GM12878 (cell line): ENCODE measurements around the gene SLC2A8. TPM values are rescaled to one million over a fixed set of nuclear protein-coding genes. Genes with fewer than 3 reads are reported as not detected.

Experiments
- ATAC-seq: fragments of 200-7000 bp; cut with Tn5 transposase; 3 replicates; pipeline ENCODE4 v1.9.1; 2020; ENCODE audit warnings: mild to moderate bottlenecking, moderate library complexity
- BruUV-seq: library from RNA; stranded (reverse); fragments of 400-500 nt; replicated peaks from 2 replicates; lab custom pipeline; 2021; lab: Mats Ljungman, UMichigan
- CTCF ChIA-PET: fragments of 300-600 bp; sonication (Branson Sonifier 250); formaldehyde crosslinking; extraction: SDS; loops from one replicate; lab custom pipeline; 2021; ENCODE audit warnings: inconsistent platforms; lab: Yijun Ruan, JAX
- POLR2A ChIA-PET: fragments of 350-600 bp; formaldehyde crosslinking; extraction: SDS; loops from one replicate; lab custom pipeline; 2021; ENCODE audit warnings: inconsistent platforms; lab: Charles Lee
- RAD21 ChIA-PET: fragments of 300-600 bp; sonication (Branson Sonifier 250); formaldehyde crosslinking; loops from one replicate; lab custom pipeline; 2023; ENCODE audit warnings: antibody characterized with exemption; ENCODE audit not compliant: unreplicated experiment; lab: Charles Lee
- SMC1A ChIA-PET: fragments of 300-600 bp; sonication (Branson Sonifier 250); formaldehyde crosslinking; loops from one replicate; lab custom pipeline; 2023; ENCODE audit not compliant: unreplicated experiment, uncharacterized antibody; lab: Charles Lee
- DNase-seq: peaks from one replicate; pipeline ENCODE4 v3.0.0-alpha.2; 2011; ENCODE audit warnings: low read depth, low spot score
- FAIRE-seq: peaks from 3 replicates; lab custom pipeline; 2011; peaks lifted over from hg19 to GRCh38; lab: Jason Lieb, UNC
- H2AFZ ChIP-seq: 2 replicates; pipeline ENCODE4 v1.6.0; 2011; ENCODE audit warnings: low read depth, low read length, control low read depth; ENCODE audit not compliant: control insufficient read depth
- H3K27ac ChIP-seq: 2 replicates; pipeline ENCODE4 v1.5.1; 2011; ENCODE audit warnings: control low read depth; ENCODE audit not compliant: control insufficient read depth, insufficient read depth
- H3K27me3 ChIP-seq, 2 experiments: replicated peaks in 1 of 2; 2 replicates each; pipeline versions ENCODE4 v1.6.0 to v1.6.1; 2011; ENCODE audit warnings: low read length in 1 of 2; ENCODE audit not compliant: control insufficient read depth in 2 of 2, insufficient read depth in 2 of 2
- H3K36me3 ChIP-seq, 2 experiments: 2 replicates each; pipeline ENCODE4 v1.5.1; 2011; ENCODE audit warnings: low read length in 1 of 2; ENCODE audit not compliant: control insufficient read depth in 2 of 2, insufficient read depth in 2 of 2
- H3K4me1 ChIP-seq: 2 replicates; pipeline ENCODE4 v1.6.1; 2011; ENCODE audit warnings: mild to moderate bottlenecking, low read length, moderate library complexity, mixed read lengths; ENCODE audit not compliant: control insufficient read depth, insufficient read depth
- H3K4me2 ChIP-seq: 2 replicates; pipeline ENCODE4 v1.6.0; 2011; ENCODE audit warnings: control low read depth; ENCODE audit not compliant: control insufficient read depth, insufficient read depth
- H3K4me3 ChIP-seq: fragments of 200-600 bp; sonication (generic); 2 replicates; pipeline ENCODE4 v1.5.1; 2016
- H3K79me2 ChIP-seq: 2 replicates; pipeline ENCODE4 v1.6.0; 2011; ENCODE audit warnings: low read length; ENCODE audit not compliant: control insufficient read depth, insufficient read depth
- H3K9ac ChIP-seq: 2 replicates; pipeline ENCODE4 v1.8.0; 2011; ENCODE audit warnings: low read length, control low read depth, mixed read lengths; ENCODE audit not compliant: control insufficient read depth, insufficient read depth
- H3K9me3 ChIP-seq: replicated peaks from 3 replicates; pipeline ENCODE4 v1.5.1; 2011; ENCODE audit warnings: mild to moderate bottlenecking, low read length; ENCODE audit not compliant: control insufficient read depth, insufficient read depth
- H4K20me1 ChIP-seq: 2 replicates; pipeline ENCODE4 v1.6.0; 2011; ENCODE audit not compliant: control insufficient read depth, insufficient read depth
- CBFB ChIP-seq: IDR thresholded peaks from 2 replicates; pipeline ENCODE4 v1.6.1; 2016; ENCODE audit warnings: antibody characterized with exemption, low read depth
- DPF2 ChIP-seq: fragments of 450-650 bp; IDR thresholded peaks from 2 replicates; pipeline ENCODE4 v1.6.1; 2017; ENCODE audit warnings: mild to moderate bottlenecking
- GATAD2B ChIP-seq: fragments of 450-650 bp; conservative IDR thresholded peaks from 2 replicates; pipeline ENCODE4 v1.6.1; 2017; ENCODE audit warnings: low read depth, mild to moderate bottlenecking, moderate library complexity
- IRF3 ChIP-seq: fragments of 450-650 bp; IDR thresholded peaks from 2 replicates; pipeline ENCODE4 v1.6.1; 2014; ENCODE audit warnings: mild to moderate bottlenecking
- MEF2B ChIP-seq: fragments of 450-650 bp; IDR thresholded peaks from 2 replicates; pipeline ENCODE4 v1.6.1; 2018; ENCODE audit warnings: mild to moderate bottlenecking, moderate library complexity; ENCODE audit not compliant: partially characterized antibody, poor library complexity, severe bottlenecking
- MTA2 ChIP-seq: fragments of 450-650 bp; IDR thresholded peaks from 2 replicates; pipeline ENCODE4 v1.6.1; 2016; ENCODE audit warnings: low read depth, mild to moderate bottlenecking, moderate library complexity
- POLR2AphosphoS2 ChIP-seq: IDR thresholded peaks from 2 replicates; pipeline ENCODE4 v1.6.1; 2011; ENCODE audit warnings: low read depth, mild to moderate bottlenecking, low read length, improper control_type of control experiment, moderate library complexity
- POU2F2 ChIP-seq: IDR thresholded peaks from 3 replicates; pipeline ENCODE4 v1.6.1; 2011; ENCODE audit warnings: low read depth, mild to moderate bottlenecking, low read length, borderline replicate concordance
- PRDM15 ChIP-seq: fragments of 450-650 bp; formaldehyde crosslinking; IDR thresholded peaks from 2 replicates; pipeline ENCODE4 v1.4.0; 2020; ENCODE audit warnings: mild to moderate bottlenecking, moderate library complexity
- RAD21 ChIP-seq: IDR thresholded peaks from 2 replicates; pipeline ENCODE4 v1.6.1; 2011; ENCODE audit warnings: mild to moderate bottlenecking, low read depth, low read length, moderate library complexity; ENCODE audit not compliant: insufficient read depth
- SIN3A ChIP-seq: IDR thresholded peaks from 2 replicates; pipeline ENCODE4 v1.6.1; 2012; ENCODE audit warnings: low read depth, low read length, improper control_type of control experiment
- SMAD5 ChIP-seq: IDR thresholded peaks from 2 replicates; pipeline ENCODE4 v1.6.1; 2016; ENCODE audit warnings: antibody characterized with exemption, low read depth
- ZBED1 ChIP-seq: IDR thresholded peaks from 2 replicates; pipeline ENCODE4 v1.6.1; 2016; ENCODE audit warnings: borderline replicate concordance
- ZNF592 ChIP-seq: fragments of 450-650 bp; IDR thresholded peaks from 2 replicates; pipeline ENCODE4 v1.6.1; 2017; ENCODE audit warnings: mild to moderate bottlenecking, moderate library complexity
- WGBS: methylation state at CpG from one replicate; pipeline ENCODE4 v1.1.6; 2016; ENCODE audit warnings: low lambda C conversion rate; ENCODE audit not compliant: insufficient replicate concordance, insufficient coverage; ENCODE audit errors: missing lambda C conversion rate; 5-methylcytosine and 5-hydroxymethylcytosine counted together
- in situ Hi-C: fragments of 300-500 bp; cut with MboI; formaldehyde crosslinking; loops from 9 replicates; pipeline ENCODE4 v1.14.3; 2018; ENCODE audit warnings: mixed read lengths
- intact Hi-C: fragments of 100-400 bp; cut with micrococcal nuclease; formaldehyde crosslinking; loops from one replicate; pipeline ENCODE4 v1.14.2; 2022; ENCODE audit not compliant: unreplicated experiment
- polyA plus RNA-seq, 11 experiments: library from polyadenylated mRNA; depleted of rRNA in 4 of 11; unstranded in 6 of 11; stranded (reverse) in 5 of 11; fragments of >200 nt; fragmentation: Nextera tagmentation in 4 of 11; fragmentation: Illumina TruSeq in 1 of 11; extraction: Ambion mirVana in 4 of 11; extraction: Trizol in 1 of 11; gene quantifications; 1 replicate in 1 of 11; 2 replicates in 10 of 11; pipeline versions ENCODE4 v1.2.1 to v1.2.3, GENCODE V29; 2011 to 2016; ENCODE audit warnings: inconsistent platforms in 2 of 11, missing spikeins in 2 of 11, low read depth in 1 of 11
- total RNA-seq, 4 experiments: library from RNA; depleted of rRNA in 3 of 4; stranded (reverse); fragments of >200 nt in 3 of 4; fragmentation: Illumina TruSeq in 1 of 4; extraction: Trizol in 1 of 4; gene quantifications; 2 replicates each; pipeline versions ENCODE4 v1.2.1 to v1.2.3, GENCODE V29; 2013 to 2021

The SLC2A8 gene
- total and polyA plus RNA-seq, 10 of the 15 experiments (the other 5 are each of a cell fraction or from before 2014, with no cell fraction given) = 0.31 to 22.7 (median 10.0) TPM

GRCh38 chr9:127444921-127445850, 48.2 kb downstream of the SLC2A8 start:
- FAIRE-seq = no peak
- Histone ChIP-seq H3K27me3 (no peaks in the 10 kb centered on the region), H3K36me3 (peaks cover 23 to 66% of the 10 kb centered on the region in 2 experiments), H3K9me3 (peaks cover 11% of the 10 kb centered on the region), H3K9ac (no peak overlapping the region), H2AFZ (no peak overlapping the region), H3K4me2 (no peak overlapping the region), H3K27ac (no peak overlapping the region), H4K20me1 (peaks cover 11% of the 10 kb centered on the region), H3K4me3 (no peak overlapping the region), H3K79me2 (peaks cover 27% of the 10 kb centered on the region), H3K4me1 (no peaks in the 10 kb centered on the region)
- in situ Hi-C loops = no loop called here
- intact Hi-C loops = no loop called here
- SMC1A ChIA-PET = interaction anchor here (0.8 kb wide), 1 partner anchor 10 kb away, joined by 3 read pairs; no protein-coding TSS in a partner anchor
- WGBS = 90% methylated on average over 15 of the region's 15 CpGs
- POLR2A ChIA-PET = interaction anchor here (0.7 to 1.1 kb wide), 3 partner anchors 8 to 21 kb away, joined by 3 read pairs; partner anchors contain the start of gene ZNF79
- TSS peak; percentile 57 for BruUV-seq
- no peak for DNase-seq
- ATAC-seq = peak; percentile 6
- RAD21 ChIA-PET = no interaction called here
- CTCF ChIA-PET = no interaction called here
- TF ChIP-seq POLR2AphosphoS2 (0 out of 2 replicates have a peak, but pooled peaks have one; percentile 25), SMAD5 (peak; percentile 42; the same call in 1 of the 2 replicates), MTA2 (no peak), MEF2B (no peak), SIN3A (no peak), ZBED1 (0 out of 2 replicates have a peak, but pooled peaks have one; percentile 56), POU2F2 (peak; percentile 30; the same call in 1 of the 3 replicates), DPF2 (no peak), GATAD2B (no peak), IRF3 (no peak), PRDM15 (CRISPR knock-in tag) (no peak), ZNF592 (no peak), CBFB (0 out of 2 replicates have a peak, but pooled peaks have one; percentile 18), RAD21 (no peak)
